ENCODE data around the gene LARP1.

LARP1 gene

DNA sequence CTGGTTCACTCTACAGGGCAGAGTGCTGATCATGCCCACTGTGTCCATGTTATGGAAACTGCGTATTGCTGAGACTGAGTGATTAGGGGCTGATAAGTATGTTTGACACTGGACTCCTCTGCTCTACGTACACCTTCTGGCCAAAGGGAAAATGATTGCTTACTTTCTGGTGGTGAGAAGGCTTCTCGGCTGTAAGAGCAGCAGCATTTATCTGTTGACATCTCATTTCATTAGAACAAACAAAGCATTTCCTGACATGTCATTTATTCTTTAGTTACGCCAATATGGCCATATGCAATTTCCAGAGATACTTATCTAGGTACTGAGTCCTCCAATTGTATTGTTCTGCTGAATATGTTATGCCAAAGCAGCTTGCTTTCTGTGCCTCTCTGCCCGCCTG, 89.6 kb downstream of the LARP1 start:
- Histone ChIP-seq H3K27me3 (ENCODE audit: control insufficient read depth, insufficient read depth, low read length) (no peaks in the 10 kb centered on the region), H3K9me3 (ENCODE audit: control insufficient read depth, low read length) (no peaks in the 10 kb centered on the region), H3K79me2 (peaks cover 29% of the 10 kb centered on the region), H3K4me1 (peaks cover 44% of the 10 kb centered on the region), H3K4me3 (ENCODE audit: low read depth, low read length) (peak overlapping the region; percentile 34), H3K36me3 (ENCODE audit: control insufficient read depth, insufficient read depth, low read length) (no peaks in the 10 kb centered on the region), H3K27ac (peak overlapping the region; percentile 87), H3K4me2 (ENCODE audit: low read length) (peak overlapping the region; percentile 84), H3K9ac (no peak overlapping the region), H2AFZ (peak overlapping the region; percentile 8)
- TF ChIP-seq, protein P1, sequence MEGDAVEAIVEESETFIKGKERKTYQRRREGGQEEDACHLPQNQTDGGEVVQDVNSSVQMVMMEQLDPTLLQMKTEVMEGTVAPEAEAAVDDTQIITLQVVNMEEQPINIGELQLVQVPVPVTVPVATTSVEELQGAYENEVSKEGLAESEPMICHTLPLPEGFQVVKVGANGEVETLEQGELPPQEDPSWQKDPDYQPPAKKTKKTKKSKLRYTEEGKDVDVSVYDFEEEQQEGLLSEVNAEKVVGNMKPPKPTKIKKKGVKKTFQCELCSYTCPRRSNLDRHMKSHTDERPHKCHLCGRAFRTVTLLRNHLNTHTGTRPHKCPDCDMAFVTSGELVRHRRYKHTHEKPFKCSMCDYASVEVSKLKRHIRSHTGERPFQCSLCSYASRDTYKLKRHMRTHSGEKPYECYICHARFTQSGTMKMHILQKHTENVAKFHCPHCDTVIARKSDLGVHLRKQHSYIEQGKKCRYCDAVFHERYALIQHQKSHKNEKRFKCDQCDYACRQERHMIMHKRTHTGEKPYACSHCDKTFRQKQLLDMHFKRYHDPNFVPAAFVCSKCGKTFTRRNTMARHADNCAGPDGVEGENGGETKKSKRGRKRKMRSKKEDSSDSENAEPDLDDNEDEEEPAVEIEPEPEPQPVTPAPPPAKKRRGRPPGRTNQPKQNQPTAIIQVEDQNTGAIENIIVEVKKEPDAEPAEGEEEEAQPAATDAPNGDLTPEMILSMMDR (IDR thresholded peaks at IDR 0.05): no peak

GRCh38 chr5:154849264-154849785, 94.1 kb downstream of the LARP1 start:
- Histone ChIP-seq H3K9me3 (ENCODE audit: control insufficient read depth, low read length) (no peaks in the 10 kb centered on the region), H3K27me3 (ENCODE audit: control insufficient read depth, insufficient read depth, low read length) (no peaks in the 10 kb centered on the region), H3K27ac (peak overlapping the region; percentile 87), H3K9ac (peak overlapping the region; percentile 9), H3K79me2 (peaks cover 26% of the 10 kb centered on the region), H3K4me1 (peaks cover 36% of the 10 kb centered on the region), H3K36me3 (ENCODE audit: control insufficient read depth, insufficient read depth, low read length) (no peaks in the 10 kb centered on the region), H3K4me3 (ENCODE audit: low read depth, low read length) (peak overlapping the region; percentile 94), H2AFZ (no peak overlapping the region), H3K4me2 (ENCODE audit: low read length) (peak overlapping the region; percentile 83)
- TF ChIP-seq, protein P1 (IDR thresholded peaks at IDR 0.05): no peak

DNA sequence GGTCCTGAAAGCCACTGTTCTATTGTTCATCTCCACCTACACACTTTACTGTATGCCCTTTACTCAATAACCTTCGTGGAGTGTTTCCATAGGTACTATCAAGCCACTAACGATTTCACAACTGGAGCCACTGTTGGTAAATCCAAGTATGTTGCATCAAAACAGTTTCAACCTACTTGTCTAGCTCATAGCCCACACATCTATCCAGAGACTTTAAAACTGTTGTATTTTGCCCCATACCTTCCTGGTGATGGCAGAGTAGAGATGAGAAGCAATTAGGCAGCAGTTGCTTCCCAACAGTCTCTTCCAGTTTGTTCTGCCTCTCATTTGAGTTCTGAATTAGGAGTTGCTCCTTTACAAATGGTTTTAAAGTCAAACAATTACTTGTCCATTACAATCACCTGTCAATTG, 94.6 kb downstream of the LARP1 start:
- H2AFZ ChIP-seq: peak overlapping the region; percentile 68
- H3K27me3 ChIP-seq (ENCODE audit: control insufficient read depth, insufficient read depth, low read length): no peaks in the 10 kb centered on the region
- peaks cover 26% of the 10 kb centered on the region for H3K79me2 ChIP-seq
- H3K36me3 ChIP-seq (ENCODE audit: control insufficient read depth, insufficient read depth, low read length): no peaks in the 10 kb centered on the region
- H3K4me1 ChIP-seq: peaks cover 34% of the 10 kb centered on the region
- H3K27ac ChIP-seq: peak overlapping the region; percentile 87
- H3K9ac ChIP-seq: peak overlapping the region; percentile 9
- TF ChIP-seq, protein P1 (IDR thresholded peaks at IDR 0.05): no peak
- H3K4me3 ChIP-seq (ENCODE audit: low read depth, low read length): peak overlapping the region; percentile 94
- H3K4me2 ChIP-seq (ENCODE audit: low read length): peak overlapping the region; percentile 83
- H3K9me3 ChIP-seq (ENCODE audit: control insufficient read depth, low read length): no peaks in the 10 kb centered on the region

DNA sequence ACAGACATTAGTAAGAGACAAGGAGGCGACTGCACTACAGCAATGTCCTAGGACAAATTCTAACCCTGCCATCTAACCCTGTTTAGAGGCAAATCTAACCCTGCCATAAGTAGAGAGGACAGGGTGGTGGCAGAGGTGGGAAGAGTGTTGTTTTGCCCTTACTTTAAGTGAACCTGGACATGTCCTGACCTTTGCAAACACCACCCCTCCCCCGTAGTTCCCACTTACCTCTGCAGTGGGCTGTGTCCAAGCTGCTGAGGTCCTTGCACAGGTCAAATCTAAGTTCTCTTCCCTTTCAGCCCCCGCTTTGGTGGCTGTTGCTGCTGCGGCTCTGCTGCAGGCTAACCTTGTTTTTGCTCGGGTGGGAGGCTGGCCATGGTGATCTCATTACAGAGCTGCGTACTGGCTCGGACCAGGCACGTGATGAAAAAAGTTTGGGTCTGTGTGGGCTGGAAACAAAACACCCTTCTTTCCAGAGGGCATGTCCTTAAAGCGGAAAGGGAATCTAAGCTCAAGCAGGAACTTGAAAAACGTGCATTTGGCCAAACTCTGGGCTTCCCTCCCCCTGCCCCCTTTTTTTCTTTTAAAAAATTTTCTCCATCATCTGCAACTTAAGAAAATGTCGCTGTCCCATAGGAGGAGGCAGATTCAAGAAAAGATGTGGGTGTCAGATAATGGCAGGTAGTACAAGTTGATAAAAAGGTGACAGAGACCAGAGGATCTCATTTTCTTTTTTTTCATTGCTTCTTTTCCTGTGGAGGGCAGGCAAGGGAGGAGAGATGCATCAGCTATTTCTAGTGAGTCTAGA, 95.3 kb downstream of the LARP1 start, which contains the start of gene FAXDC2:
Gene FAXDC2, minus strand, starts transcription at position 349 of the 808 bp plus-strand sequence. CDS start 12,425 bp downstream, outside the sequence.
- no peaks in the 10 kb centered on the region for H3K9me3 ChIP-seq (ENCODE audit: control insufficient read depth, low read length)
- peak within 1 kb of the TSS; percentile 94 for H3K4me3 ChIP-seq (ENCODE audit: low read depth, low read length)
- no peaks in the 10 kb centered on the region for H3K27me3 ChIP-seq (ENCODE audit: control insufficient read depth, insufficient read depth, low read length)
- TF ChIP-seq, protein P1 (IDR thresholded peaks at IDR 0.05): no peak
- peaks cover 29% of the 10 kb centered on the region for H3K4me1 ChIP-seq
- H2AFZ ChIP-seq: peak within 1 kb of the TSS; percentile 68
- peak within 1 kb of the TSS; percentile 87 for H3K27ac ChIP-seq
- no peaks in the 10 kb centered on the region for H3K36me3 ChIP-seq (ENCODE audit: control insufficient read depth, insufficient read depth, low read length)
- peaks cover 26% of the 10 kb centered on the region for H3K79me2 ChIP-seq
- H3K4me2 ChIP-seq (ENCODE audit: low read length): peak within 1 kb of the TSS; percentile 83
- H3K9ac ChIP-seq: peak within 1 kb of the TSS; percentile 9

Measured in parathyroid adenoma (tissue), 2 donors.